ENCODE results near the gene C17orf113. TPM values are rescaled to one million over a fixed set of nuclear protein-coding genes. Genes with fewer than 3 reads are reported as not detected.

The C17orf113 gene
- total RNA-seq, 1 donor from 2014 or later, result 0.77 TPM

GRCh38 chr17:42041619-42042018, 8.8 kb downstream of the C17orf113 start:
- TF ChIP-seq, protein P1, sequence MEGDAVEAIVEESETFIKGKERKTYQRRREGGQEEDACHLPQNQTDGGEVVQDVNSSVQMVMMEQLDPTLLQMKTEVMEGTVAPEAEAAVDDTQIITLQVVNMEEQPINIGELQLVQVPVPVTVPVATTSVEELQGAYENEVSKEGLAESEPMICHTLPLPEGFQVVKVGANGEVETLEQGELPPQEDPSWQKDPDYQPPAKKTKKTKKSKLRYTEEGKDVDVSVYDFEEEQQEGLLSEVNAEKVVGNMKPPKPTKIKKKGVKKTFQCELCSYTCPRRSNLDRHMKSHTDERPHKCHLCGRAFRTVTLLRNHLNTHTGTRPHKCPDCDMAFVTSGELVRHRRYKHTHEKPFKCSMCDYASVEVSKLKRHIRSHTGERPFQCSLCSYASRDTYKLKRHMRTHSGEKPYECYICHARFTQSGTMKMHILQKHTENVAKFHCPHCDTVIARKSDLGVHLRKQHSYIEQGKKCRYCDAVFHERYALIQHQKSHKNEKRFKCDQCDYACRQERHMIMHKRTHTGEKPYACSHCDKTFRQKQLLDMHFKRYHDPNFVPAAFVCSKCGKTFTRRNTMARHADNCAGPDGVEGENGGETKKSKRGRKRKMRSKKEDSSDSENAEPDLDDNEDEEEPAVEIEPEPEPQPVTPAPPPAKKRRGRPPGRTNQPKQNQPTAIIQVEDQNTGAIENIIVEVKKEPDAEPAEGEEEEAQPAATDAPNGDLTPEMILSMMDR (IDR thresholded peaks at IDR 0.05), result no peak
- no peak overlapping the region for H3K4me3 Mint-ChIP-seq (ENCODE audit: unreplicated experiment)
- H3K9me3 Mint-ChIP-seq (ENCODE audit: low read depth), result no peaks in the 10 kb centered on the region
- no peaks in the 10 kb centered on the region for H3K27me3 Mint-ChIP-seq (ENCODE audit: low read depth)
- no peak overlapping the region for H3K27ac Mint-ChIP-seq (ENCODE audit: unreplicated experiment)
- H3K36me3 Mint-ChIP-seq (ENCODE audit: low read depth), result no peaks in the 10 kb centered on the region
- no peak for DNase-seq (ENCODE audit: low spot score)
- H3K4me1 Mint-ChIP-seq (ENCODE audit: low read depth), result no peaks in the 10 kb centered on the region

DNA sequence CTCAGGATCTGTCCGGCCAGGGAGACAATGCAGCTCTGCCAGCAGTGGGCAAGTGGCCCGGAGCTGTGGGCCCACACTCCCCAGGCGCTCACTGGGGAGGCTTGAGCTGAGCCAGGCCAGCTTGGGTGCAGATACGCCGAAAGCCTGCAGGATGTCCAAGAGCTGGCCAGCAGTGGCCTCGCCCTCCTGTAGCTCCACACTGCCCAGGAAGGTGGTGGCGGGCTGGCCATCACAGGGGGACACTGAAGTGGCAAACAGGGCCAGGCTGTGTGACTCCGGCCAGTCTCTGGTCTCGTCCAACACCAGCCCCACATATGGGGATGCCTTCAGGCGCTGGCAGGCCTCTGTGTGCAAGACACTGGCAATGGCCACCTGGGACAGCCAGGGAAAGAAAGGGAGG, 9.6 kb downstream of the C17orf113 start:
- H3K27ac Mint-ChIP-seq (ENCODE audit: unreplicated experiment), result no peak overlapping the region
- H3K4me1 Mint-ChIP-seq (ENCODE audit: low read depth), result no peaks in the 10 kb centered on the region
- H3K9me3 Mint-ChIP-seq (ENCODE audit: low read depth), result no peaks in the 10 kb centered on the region
- TF ChIP-seq, protein P1 (IDR thresholded peaks at IDR 0.05), result no peak
- no peak overlapping the region for H3K4me3 Mint-ChIP-seq (ENCODE audit: unreplicated experiment)
- H3K27me3 Mint-ChIP-seq (ENCODE audit: low read depth), result no peaks in the 10 kb centered on the region
- H3K36me3 Mint-ChIP-seq (ENCODE audit: low read depth), result no peaks in the 10 kb centered on the region
- DNase-seq (ENCODE audit: low spot score), result peak; percentile 75

- no peaks in the 10 kb centered on the region for H3K27me3 Mint-ChIP-seq (ENCODE audit: low read depth)
- H3K4me3 Mint-ChIP-seq (ENCODE audit: unreplicated experiment), result no peak overlapping the region
- H3K36me3 Mint-ChIP-seq (ENCODE audit: low read depth), result no peaks in the 10 kb centered on the region
- TF ChIP-seq, protein P1 (IDR thresholded peaks at IDR 0.05), result no peak
- H3K27ac Mint-ChIP-seq (ENCODE audit: unreplicated experiment), result no peak overlapping the region
- peak; percentile 92 for DNase-seq (ENCODE audit: low spot score)
- H3K9me3 Mint-ChIP-seq (ENCODE audit: low read depth), result no peaks in the 10 kb centered on the region
- H3K4me1 Mint-ChIP-seq (ENCODE audit: low read depth), result no peaks in the 10 kb centered on the region
Measured at GRCh38 chr17:42039794-42040763, 10.3 kb downstream of the C17orf113 start.

GRCh38 chr17:42038221-42038973, 12.0 kb downstream of the C17orf113 start:
- H3K4me1 Mint-ChIP-seq (ENCODE audit: low read depth), result no peaks in the 10 kb centered on the region
- no peak overlapping the region for H3K4me3 Mint-ChIP-seq (ENCODE audit: unreplicated experiment)
- no peaks in the 10 kb centered on the region for H3K9me3 Mint-ChIP-seq (ENCODE audit: low read depth)
- H3K27me3 Mint-ChIP-seq (ENCODE audit: low read depth), result no peaks in the 10 kb centered on the region
- TF ChIP-seq, protein P1 (IDR thresholded peaks at IDR 0.05), result no peak
- no peak overlapping the region for H3K27ac Mint-ChIP-seq (ENCODE audit: unreplicated experiment)
- DNase-seq (ENCODE audit: low spot score), result no peak
- no peaks in the 10 kb centered on the region for H3K36me3 Mint-ChIP-seq (ENCODE audit: low read depth)

DNA sequence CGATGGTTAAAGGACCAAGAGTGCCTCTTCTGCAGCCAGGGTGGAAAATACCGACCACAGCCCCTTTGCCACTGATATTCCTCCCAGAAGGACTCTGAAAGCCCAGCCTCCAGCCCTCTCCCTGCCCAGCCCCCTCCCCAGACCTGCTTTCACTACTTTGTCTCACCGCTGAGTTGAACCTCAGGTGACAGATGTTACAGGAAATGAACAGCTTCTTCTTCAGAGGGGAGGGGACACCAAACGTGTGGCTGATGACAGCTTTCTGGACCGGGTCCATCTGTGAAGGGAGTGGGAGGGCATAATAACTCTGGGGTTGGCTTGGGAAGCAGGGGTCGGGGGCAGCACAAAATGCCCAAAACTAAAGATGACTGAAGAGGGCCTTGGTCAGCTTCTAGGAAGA, 16.3 kb downstream of the C17orf113 start:
- H3K4me3 Mint-ChIP-seq (ENCODE audit: unreplicated experiment), result no peak overlapping the region

More for the DNA sequence above, 16.3 kb downstream of the C17orf113 start:
- H3K9me3 Mint-ChIP-seq (ENCODE audit: low read depth), result no peaks in the 10 kb centered on the region
- no peaks in the 10 kb centered on the region for H3K36me3 Mint-ChIP-seq (ENCODE audit: low read depth)
- peaks cover 3% of the 10 kb centered on the region for H3K27me3 Mint-ChIP-seq (ENCODE audit: low read depth)
- H3K4me1 Mint-ChIP-seq (ENCODE audit: low read depth), result no peaks in the 10 kb centered on the region
- no peak for DNase-seq (ENCODE audit: low spot score)
- TF ChIP-seq, protein P1 (IDR thresholded peaks at IDR 0.05), result no peak
- H3K27ac Mint-ChIP-seq (ENCODE audit: unreplicated experiment), result no peak overlapping the region

Measured in chondrocyte (in vitro differentiated cells).